ENCODE data around the gene ATP7B.
A peak's percentile ranks its signal among the peaks of the same experiment; 100 is the strongest.
"Not testable (repeated sequence)": the region's sequence is repeated elsewhere in the genome, so short reads cannot be mapped to it uniquely, and the experiment has no call there.

Gene ATP7B

GRCh38 chr13:52010890-52011631, at the start of gene ATP7B:
Gene ATP7B, minus strand, starts transcription at chr13:52011450. Its CDS starts 113 bp downstream, at chr13:52011337.
- DNase-seq: no peak

GRCh38 chr13:52053460-52053859, 42.2 kb upstream of the ATP7B start:
- no peak for DNase-seq

- DNase-seq: no peak
Measured at GRCh38 chr13:52051400-52051799, 40.1 kb upstream of the ATP7B start.

GRCh38 chr13:52048516-52048915, 37.3 kb upstream of the ATP7B start:
- DNase-seq: no peak

GRCh38 chr13:52047463-52047862, 36.2 kb upstream of the ATP7B start:
- DNase-seq: no peak

GRCh38 chr13:52043675-52044074, 32.4 kb upstream of the ATP7B start:
- DNase-seq: no peak

- no peak for DNase-seq
Measured at GRCh38 chr13:52036037-52036436, 24.8 kb upstream of the ATP7B start.

- DNase-seq: peak in 1 of 2 experiments; percentile 8
Measured at GRCh38 chr13:52034616-52035226, 23.5 kb upstream of the ATP7B start.

GRCh38 chr13:52033039-52033438, 21.8 kb upstream of the ATP7B start:
- DNase-seq: no peak

- DNase-seq: not testable (repeated sequence)
Measured at GRCh38 chr13:52030401-52030800, 19.2 kb upstream of the ATP7B start.

GRCh38 chr13:52029569-52029968, 18.3 kb upstream of the ATP7B start:
- no peak for DNase-seq

- no peak for DNase-seq
Measured at GRCh38 chr13:52027832-52028231, 16.6 kb upstream of the ATP7B start.

- DNase-seq: no peak
Measured at GRCh38 chr13:52026246-52026626, 15.0 kb upstream of the ATP7B start.

GRCh38 chr13:52025475-52026245, 14.4 kb upstream of the ATP7B start:
- no peak for DNase-seq

- DNase-seq: no peak
Measured at GRCh38 chr13:52024481-52024880, 13.2 kb upstream of the ATP7B start, which contains the start of gene UTP14C. Gene UTP14C, plus strand, starts transcription at chr13:52024691. Its CDS starts 4,114 bp downstream, at chr13:52028805.

GRCh38 chr13:52022356-52022755, 11.1 kb upstream of the ATP7B start:
- DNase-seq: no peak

- no peak for DNase-seq
Measured at GRCh38 chr13:52020191-52020590, 8.9 kb upstream of the ATP7B start.

GRCh38 chr13:52016296-52016695, 5.0 kb upstream of the ATP7B start:
- DNase-seq: no peak

GRCh38 chr13:52012512-52012836, 1.2 kb upstream of the ATP7B start:
- no peak for DNase-seq

- DNase-seq: peak; percentile 94 to 96
Measured at GRCh38 chr13:52011632-52012511, 622 bp upstream of the ATP7B start, which contains the start of gene ALG11. Gene ALG11, plus strand, starts transcription at chr13:52012398. Its CDS starts 21 bp downstream, at chr13:52012419.

GRCh38 chr13:52009946-52010345, 1.3 kb downstream of the ATP7B start:
- DNase-seq: no peak

- DNase-seq: no peak
Measured at GRCh38 chr13:52006523-52007245, 4.6 kb downstream of the ATP7B start.

Data from NCI-H2081 (cell line).